ENCODE data around the gene HSP90AB1. TPM values are rescaled to one million over a fixed set of nuclear protein-coding genes. Genes with fewer than 3 reads are reported as not detected.

Gene HSP90AB1
- total RNA-seq, 1 donor from 2014 or later, result 463 TPM

GRCh38 chr6:44270526-44271405, 23.9 kb downstream of the HSP90AB1 start:
- intact Hi-C loops (cut with DNase I), result no loop called here
- Histone ChIP-seq H3K27ac (no peak overlapping the region), H3K27me3 (peaks cover 8% of the 10 kb centered on the region), H3K9me3 (no peaks in the 10 kb centered on the region), H3K4me3 (peak overlapping the region; percentile 35 to 51), H3K36me3 (no peaks in the 10 kb centered on the region), H3K4me1 (peaks cover 5% of the 10 kb centered on the region)
- no peak for DNase-seq (ENCODE audit: extremely low spot score in 2 of 2)
- no peak for TF ChIP-seq CTCF (IDR thresholded peaks at IDR 0.05)
- TF ChIP-seq POLR2AphosphoS5 (IDR thresholded peaks at IDR 0.05; ENCODE audit: insufficient read depth in 1 of 2, low read depth in 1 of 2), result no peak
- no peak for TF ChIP-seq POLR2A (IDR thresholded peaks at IDR 0.05)

- H3K9me3 ChIP-seq, result no peaks in the 10 kb centered on the region
- no peaks in the 10 kb centered on the region for H3K36me3 ChIP-seq
- intact Hi-C loops (cut with DNase I), result no loop called here
- H3K4me3 ChIP-seq, result no peak overlapping the region
- no peak for DNase-seq (ENCODE audit: extremely low spot score in 2 of 2)
- peaks cover 9% of the 10 kb centered on the region for H3K4me1 ChIP-seq
- TF ChIP-seq CTCF (IDR thresholded peaks at IDR 0.05) (no peak), POLR2A (IDR thresholded peaks at IDR 0.05) (no peak), POLR2AphosphoS5 (IDR thresholded peaks at IDR 0.05; ENCODE audit: insufficient read depth in 1 of 2, low read depth in 1 of 2) (no peak)
- peaks cover 8% of the 10 kb centered on the region for H3K27me3 ChIP-seq
- H3K27ac ChIP-seq, result no peak overlapping the region
Observed at GRCh38 chr6:44271406-44271723, 24.5 kb downstream of the HSP90AB1 start.

- no peak for DNase-seq (ENCODE audit: extremely low spot score in 2 of 2)
- TF ChIP-seq POLR2AphosphoS5 (IDR thresholded peaks at IDR 0.05; ENCODE audit: insufficient read depth in 1 of 2, low read depth in 1 of 2), result no peak
- TF ChIP-seq POLR2A (IDR thresholded peaks at IDR 0.05), result no peak
- TF ChIP-seq CTCF (IDR thresholded peaks at IDR 0.05), result no peak
- H3K4me3 ChIP-seq, result no peak overlapping the region
- H3K9me3 ChIP-seq, result no peaks in the 10 kb centered on the region
- H3K27me3 ChIP-seq, result peaks cover 8% of the 10 kb centered on the region
- H3K27ac ChIP-seq, result no peak overlapping the region
- intact Hi-C loops (cut with DNase I), result no loop called here
- peaks cover 10% of the 10 kb centered on the region for H3K4me1 ChIP-seq
- H3K36me3 ChIP-seq, result no peaks in the 10 kb centered on the region
Observed at GRCh38 chr6:44271914-44272313, 25.0 kb downstream of the HSP90AB1 start.

- peaks cover 8% of the 10 kb centered on the region for H3K27me3 ChIP-seq
- intact Hi-C loops (cut with DNase I), result no loop called here
- TF ChIP-seq POLR2A (IDR thresholded peaks at IDR 0.05) (no peak), POLR2AphosphoS5 (IDR thresholded peaks at IDR 0.05; ENCODE audit: insufficient read depth in 1 of 2, low read depth in 1 of 2) (no peak), CTCF (IDR thresholded peaks at IDR 0.05) (no peak)
Observed at GRCh38 chr6:44272529-44272928, 25.6 kb downstream of the HSP90AB1 start.

GRCh38 chr6:44272999-44273566, 26.2 kb downstream of the HSP90AB1 start:
- Histone ChIP-seq H3K9me3 (no peaks in the 10 kb centered on the region), H3K27me3 (peaks cover 8% of the 10 kb centered on the region), H3K4me3 (no peak overlapping the region), H3K27ac (no peak overlapping the region), H3K4me1 (peaks cover 10% of the 10 kb centered on the region), H3K36me3 (no peaks in the 10 kb centered on the region)
- intact Hi-C loops (cut with DNase I), result no loop called here
- no peak for DNase-seq (ENCODE audit: extremely low spot score in 2 of 2)
- TF ChIP-seq CTCF (IDR thresholded peaks at IDR 0.05) (no peak), POLR2AphosphoS5 (IDR thresholded peaks at IDR 0.05; ENCODE audit: insufficient read depth in 1 of 2, low read depth in 1 of 2) (no peak), POLR2A (IDR thresholded peaks at IDR 0.05) (no peak)

More at GRCh38 chr6:44272529-44272928, 25.6 kb downstream of the HSP90AB1 start:
- Histone ChIP-seq H3K36me3 (no peaks in the 10 kb centered on the region), H3K4me1 (peaks cover 10% of the 10 kb centered on the region), H3K27ac (no peak overlapping the region), H3K4me3 (no peak overlapping the region), H3K9me3 (no peaks in the 10 kb centered on the region)
- DNase-seq (ENCODE audit: extremely low spot score in 2 of 2), result no peak
